Activated CD8-positive, alpha-beta memory T cell treated with anti-CD3 and anti-CD28 coated beads for 36 hours (primary cell): ENCODE results near the gene TFF1. TPM values are rescaled to one million over a fixed set of nuclear protein-coding genes. Genes with fewer than 3 reads are reported as not detected.

Source experiments
- CTCF ChIA-PET: fragments of 350-600 bp; sonication (Branson Sonifier 250); formaldehyde crosslinking; loops from one replicate; lab custom pipeline; 2021; ENCODE audit warnings: antibody characterized with exemption; lab: Charles Lee
- POLR2A ChIA-PET: fragments of 350-600 bp; sonication (Branson Sonifier 250); formaldehyde crosslinking; loops from one replicate; lab custom pipeline; 2021; ENCODE audit warnings: antibody characterized with exemption; lab: Charles Lee
- total RNA-seq, 2 experiments: library from RNA; stranded (reverse); gene quantifications; one replicate each; pipeline ENCODE4 v1.2.3, GENCODE V29; 2021

Gene TFF1
- total RNA-seq, 2 experiments from 2014 or later, result not detected

DNA sequence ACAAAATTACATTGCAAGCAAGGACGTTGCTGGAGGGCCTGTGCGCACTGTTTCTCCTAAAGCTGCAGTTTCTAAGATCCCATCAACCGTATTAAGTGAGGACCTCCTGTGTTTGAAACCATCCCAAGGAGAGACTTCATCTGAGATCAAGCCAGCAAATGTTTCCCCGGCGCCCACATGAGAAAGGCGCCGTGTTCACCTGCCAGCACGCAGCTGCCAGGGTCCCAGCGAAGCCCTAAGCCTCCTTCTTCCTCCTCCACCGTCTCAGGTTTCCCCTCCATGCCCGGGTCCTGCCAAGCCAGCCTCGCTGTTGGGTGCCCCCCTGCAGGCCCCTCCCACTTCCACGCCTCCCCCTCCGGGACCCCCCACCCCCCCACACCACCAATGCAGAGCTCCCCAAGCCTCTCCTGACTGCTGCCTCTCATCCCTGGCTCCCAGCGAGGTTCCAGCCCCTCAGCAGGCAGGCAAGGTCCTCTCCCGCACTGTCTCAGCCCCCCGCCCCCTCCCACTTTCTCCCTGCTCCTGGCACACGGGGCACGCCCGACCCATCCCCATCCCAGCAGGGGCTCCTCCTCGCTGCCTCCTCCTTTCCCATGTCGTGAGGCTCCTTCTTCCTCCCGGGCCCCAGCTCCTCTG, 8.6 kb upstream of the TFF1 start:
- CTCF ChIA-PET, result interaction anchor here (0.7 to 1.5 kb wide), 3 partner anchors 18 to 75 kb away, joined by 3 to 4 read pairs (median 3); no protein-coding TSS in a partner anchor
- POLR2A ChIA-PET, result interaction anchor here (1.0 to 1.3 kb wide), 2 partner anchors 17 to 37 kb away, joined by 3 to 5 read pairs; no protein-coding TSS in a partner anchor

- CTCF ChIA-PET, result interaction anchor here (0.7 to 1.5 kb wide), 3 partner anchors 19 to 75 kb away, joined by 3 to 4 read pairs (median 3); no protein-coding TSS in a partner anchor
- POLR2A ChIA-PET, result interaction anchor here (1.3 kb wide), 1 partner anchor 37 kb away, joined by 3 read pairs; no protein-coding TSS in a partner anchor
These were observed 8.1 kb upstream of the TFF1 start for GRCh38 chr21:42374457-42374856.

- POLR2A ChIA-PET, result interaction anchor here (1.3 kb wide), 1 partner anchor 36 kb away, joined by 3 read pairs; no protein-coding TSS in a partner anchor
These were observed 7.6 kb upstream of the TFF1 start for GRCh38 chr21:42373908-42374455.

GRCh38 chr21:42373196-42373907, 7.0 kb upstream of the TFF1 start:
- ChIA-PET POLR2A (no interaction called here), CTCF (interaction anchor here (1.4 kb wide), 1 partner anchor 9 kb away, joined by 4 read pairs; no protein-coding TSS in a partner anchor)

More at GRCh38 chr21:42373908-42374455, 7.6 kb upstream of the TFF1 start:
- CTCF ChIA-PET, result interaction anchor here (0.7 to 1.5 kb wide), 3 partner anchors 8 to 64 kb away, joined by 3 to 4 read pairs (median 4); no protein-coding TSS in a partner anchor

- POLR2A ChIA-PET, result no interaction called here
- CTCF ChIA-PET, result interaction anchor here (1.0 kb wide), 1 partner anchor 11 kb away, joined by 3 read pairs; no protein-coding TSS in a partner anchor
These were observed 4.7 kb upstream of the TFF1 start for GRCh38 chr21:42370894-42371654.

DNA sequence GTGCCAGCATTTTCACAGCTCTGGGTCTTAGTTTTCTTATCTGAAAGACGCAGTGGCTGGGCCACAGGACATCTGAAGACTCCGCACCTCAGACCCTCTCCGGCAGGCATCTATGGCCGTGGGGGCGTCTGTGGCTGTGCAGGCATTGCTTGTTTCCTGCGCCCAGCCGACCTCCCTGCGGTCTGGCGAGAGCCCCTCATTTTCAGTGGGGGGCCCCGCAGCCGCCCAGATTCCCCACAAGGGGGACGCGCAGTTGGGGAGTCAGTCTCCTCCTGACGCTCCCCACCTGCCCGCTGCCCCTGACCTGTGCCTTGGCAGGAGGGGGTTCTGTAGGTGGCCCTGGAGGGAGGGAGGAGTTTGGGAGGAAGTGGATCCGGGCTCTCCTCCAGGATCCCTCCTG, 3.5 kb upstream of the TFF1 start:
- CTCF ChIA-PET, result interaction anchor here (1.0 kb wide), 1 partner anchor 9 kb away, joined by 3 read pairs; no protein-coding TSS in a partner anchor
- POLR2A ChIA-PET, result no interaction called here

DNA sequence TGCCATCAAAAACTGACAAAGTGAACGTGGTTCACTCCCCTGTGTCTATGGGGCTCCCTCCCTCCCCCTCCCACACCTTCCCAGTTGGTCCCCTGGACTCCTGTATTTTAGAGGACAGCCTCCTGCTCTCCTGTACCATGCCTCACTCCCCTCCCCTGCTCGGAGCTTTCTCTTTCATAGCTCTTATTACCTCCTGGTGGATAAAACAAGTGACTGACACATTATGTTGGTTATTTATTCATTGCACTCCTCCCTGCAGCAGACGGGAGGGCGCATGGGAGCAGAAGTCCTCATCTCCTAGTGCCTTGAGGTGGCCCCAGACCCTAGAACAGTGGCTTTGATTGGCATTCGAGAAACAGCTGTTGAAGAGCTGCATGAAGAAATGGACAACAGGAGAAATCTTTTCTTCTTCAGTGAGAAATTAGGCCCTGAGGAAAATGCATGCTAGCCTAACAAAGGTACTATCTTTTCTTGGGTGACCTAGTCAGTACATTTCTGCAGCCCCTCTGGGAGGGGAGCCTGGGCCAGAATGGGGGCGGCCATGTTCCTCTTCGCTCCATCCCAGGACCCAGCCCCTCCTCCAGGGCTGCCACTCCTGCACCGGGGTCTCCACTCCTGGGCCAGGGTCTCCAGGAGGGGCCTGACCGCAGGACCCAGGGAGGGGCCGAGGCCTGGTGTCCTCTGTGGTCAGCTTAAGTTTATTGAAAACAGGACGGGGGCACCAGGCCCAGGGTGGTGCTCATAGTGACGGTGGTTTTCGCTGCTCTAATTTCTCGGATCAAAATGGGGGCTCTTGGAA, 1.2 kb upstream of the TFF1 start:
- POLR2A ChIA-PET, result interaction anchor here (0.7 kb wide), 1 partner anchor 21 kb away, joined by 4 read pairs; no protein-coding TSS in a partner anchor

DNA sequence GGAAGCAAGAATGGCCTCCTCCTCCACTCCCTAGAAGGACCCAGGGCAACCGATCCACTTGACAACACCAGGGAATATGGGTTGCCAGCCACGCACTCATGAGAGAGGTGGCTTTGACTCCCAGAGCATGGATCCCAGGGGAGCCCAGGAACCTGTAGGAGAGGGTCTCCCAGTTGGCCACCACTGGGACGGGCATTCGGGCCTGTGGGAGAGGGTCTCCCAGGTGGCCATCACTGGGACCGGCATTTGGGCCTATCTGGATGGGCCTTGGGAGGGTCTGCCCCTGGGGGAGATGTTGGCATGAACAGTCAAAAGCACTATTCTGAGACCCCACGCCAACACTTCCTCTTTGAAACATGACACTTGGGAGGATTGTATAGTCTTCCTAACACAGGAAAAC, 565 bp downstream of the TFF1 start:
- ChIA-PET CTCF (no interaction called here), POLR2A (no interaction called here)

More for the DNA sequence above, 1.2 kb upstream of the TFF1 start:
- CTCF ChIA-PET, result interaction anchor here (0.8 to 1.9 kb wide), 2 partner anchors 30 to 58 kb away, joined by 3 to 4 read pairs; no protein-coding TSS in a partner anchor

GRCh38 chr21:42364304-42364865, 1.9 kb downstream of the TFF1 start:
- CTCF ChIA-PET, result no interaction called here
- POLR2A ChIA-PET, result no interaction called here

GRCh38 chr21:42363312-42363711, 3.0 kb downstream of the TFF1 start:
- ChIA-PET CTCF (no interaction called here), POLR2A (no interaction called here)

- POLR2A ChIA-PET, result no interaction called here
- CTCF ChIA-PET, result no interaction called here
These were observed 3.6 kb downstream of the TFF1 start for GRCh38 chr21:42362700-42363099.

DNA sequence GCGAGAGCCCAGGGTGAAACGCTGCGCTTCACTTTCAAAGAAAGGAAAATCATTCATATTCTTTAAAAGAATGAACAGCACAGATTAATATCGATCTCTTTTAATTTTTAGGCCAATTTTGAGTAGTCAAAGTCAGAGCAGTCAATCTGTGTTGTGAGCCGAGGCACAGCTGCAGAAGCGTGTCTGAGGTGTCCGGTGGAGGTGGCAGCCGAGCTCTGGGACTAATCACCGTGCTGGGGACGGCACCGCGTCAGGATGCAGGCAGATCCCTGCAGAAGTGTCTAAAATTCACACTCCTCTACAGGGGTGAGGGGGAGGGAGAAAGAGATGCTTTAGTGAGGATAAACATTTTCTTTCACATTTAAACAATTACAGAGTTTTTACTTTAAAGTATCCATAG, 4.1 kb downstream of the TFF1 start:
- CTCF ChIA-PET, result no interaction called here
- POLR2A ChIA-PET, result no interaction called here

GRCh38 chr21:42361286-42361685, 5.0 kb downstream of the TFF1 start:
- CTCF ChIA-PET, result interaction anchor here (1.1 to 2.1 kb wide), 4 partner anchors 8 to 89 kb away, joined by 3 to 9 read pairs (median 4); no protein-coding TSS in a partner anchor
- POLR2A ChIA-PET, result no interaction called here

DNA sequence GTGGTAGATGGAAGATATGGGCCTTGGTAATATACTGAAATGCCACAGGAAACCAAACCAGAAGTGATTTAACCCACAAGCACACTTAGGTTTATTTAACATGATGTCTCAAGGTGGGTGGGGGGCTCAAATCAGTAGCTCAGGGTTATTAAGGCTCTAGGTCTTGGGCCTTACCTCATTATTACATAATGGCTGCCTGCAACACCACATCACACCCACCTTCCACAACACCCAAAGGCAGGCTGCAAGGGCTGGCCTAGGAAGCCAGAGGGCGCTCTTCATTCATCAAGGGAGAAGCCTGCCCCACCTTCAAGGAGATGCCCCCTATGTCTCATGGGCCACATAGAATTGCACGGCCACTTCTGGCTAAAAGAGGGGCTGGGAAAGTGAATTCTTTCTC, 6.0 kb downstream of the TFF1 start:
- ChIA-PET POLR2A (no interaction called here), CTCF (interaction anchor here (1.1 to 2.1 kb wide), 5 partner anchors 9 to 90 kb away, joined by 3 to 9 read pairs (median 4); no protein-coding TSS in a partner anchor)

DNA sequence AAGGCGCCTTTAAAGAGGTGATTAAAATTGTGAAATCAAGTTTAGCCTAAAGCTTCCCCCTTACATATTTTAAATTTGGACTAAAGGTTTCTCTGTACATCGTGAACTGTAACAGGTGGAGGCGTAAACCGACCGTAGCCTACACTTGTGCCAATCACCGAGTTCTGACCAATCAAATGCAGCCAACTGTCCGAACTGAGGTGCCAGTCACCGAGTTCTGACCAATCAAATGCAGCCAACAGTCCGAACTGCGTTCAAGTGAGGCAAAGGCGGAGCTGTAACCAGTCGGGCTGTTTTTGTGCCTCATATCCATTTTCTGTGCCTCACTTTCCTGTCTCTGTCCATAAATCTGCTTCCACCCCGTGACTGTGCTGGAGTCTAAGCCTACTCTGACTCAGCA, 7.4 kb downstream of the TFF1 start:
- POLR2A ChIA-PET, result no interaction called here
- CTCF ChIA-PET, result interaction anchor here (1.1 kb wide), 1 partner anchor 100 kb away, joined by 3 read pairs; no protein-coding TSS in a partner anchor

DNA sequence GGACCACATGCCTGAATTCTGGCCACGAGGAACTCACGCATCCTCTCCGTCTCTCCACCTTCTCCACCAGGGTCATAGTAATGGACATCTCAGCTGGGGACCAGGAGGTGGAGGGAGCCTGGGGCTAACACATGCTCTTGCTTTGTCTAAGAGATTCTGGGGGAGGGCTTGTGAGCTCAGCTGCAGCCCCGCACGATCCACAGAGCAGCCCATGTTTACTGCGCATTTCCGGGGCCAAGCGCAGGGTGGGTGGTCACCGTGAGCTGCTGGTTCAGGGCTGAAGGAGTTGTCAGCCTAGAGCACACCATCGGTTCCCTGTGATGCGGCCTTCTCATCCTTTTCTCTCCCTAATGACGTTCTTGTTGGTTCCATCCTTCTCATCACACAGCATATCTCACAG, 8.1 kb downstream of the TFF1 start:
- CTCF ChIA-PET, result interaction anchor here (1.1 kb wide), 1 partner anchor 99 kb away, joined by 3 read pairs; no protein-coding TSS in a partner anchor

DNA sequence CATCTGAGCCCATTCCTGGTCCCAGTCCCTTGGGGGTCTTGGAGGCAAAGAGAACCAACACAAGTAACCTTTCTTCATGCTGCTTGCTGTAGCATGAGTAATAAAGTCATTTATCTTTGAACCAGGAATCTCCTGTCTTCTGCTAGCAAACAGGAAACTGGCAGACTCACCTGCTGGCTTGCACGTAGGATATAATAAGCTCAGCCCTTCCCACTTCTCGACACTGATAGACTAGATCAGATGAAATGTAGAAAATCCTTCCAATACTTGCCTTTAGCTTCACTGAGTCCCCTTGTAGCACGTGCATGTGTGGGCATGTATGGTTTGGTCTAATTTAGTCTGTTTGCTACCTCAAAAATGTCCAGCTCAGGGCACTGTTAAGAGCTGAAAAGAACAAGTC, 9.0 kb downstream of the TFF1 start:
- POLR2A ChIA-PET, result no interaction called here
- CTCF ChIA-PET, result no interaction called here

More for the DNA sequence above, 8.1 kb downstream of the TFF1 start:
- POLR2A ChIA-PET, result no interaction called here

GRCh38 chr21:42356650-42357049, 9.7 kb downstream of the TFF1 start:
- CTCF ChIA-PET, result no interaction called here

More at GRCh38 chr21:42356650-42357049, 9.7 kb downstream of the TFF1 start:
- POLR2A ChIA-PET, result no interaction called here
